WI38 (cell line): ENCODE results near the gene LAMA1.

Experiments
- H3K4me3 ChIP-seq: 2 replicates; pipeline ENCODE4 v1.5.1; 2011; ENCODE audit warnings: low read depth, mild to moderate bottlenecking, control low read depth, low read length
- TF ChIP-seq, protein P1 (sequence below): IDR thresholded peaks from 2 replicates; pipeline ENCODE4 v1.5.1; 2012; ENCODE audit warnings: low read depth, mild to moderate bottlenecking, control low read depth, low read length

LAMA1 gene, protein sequence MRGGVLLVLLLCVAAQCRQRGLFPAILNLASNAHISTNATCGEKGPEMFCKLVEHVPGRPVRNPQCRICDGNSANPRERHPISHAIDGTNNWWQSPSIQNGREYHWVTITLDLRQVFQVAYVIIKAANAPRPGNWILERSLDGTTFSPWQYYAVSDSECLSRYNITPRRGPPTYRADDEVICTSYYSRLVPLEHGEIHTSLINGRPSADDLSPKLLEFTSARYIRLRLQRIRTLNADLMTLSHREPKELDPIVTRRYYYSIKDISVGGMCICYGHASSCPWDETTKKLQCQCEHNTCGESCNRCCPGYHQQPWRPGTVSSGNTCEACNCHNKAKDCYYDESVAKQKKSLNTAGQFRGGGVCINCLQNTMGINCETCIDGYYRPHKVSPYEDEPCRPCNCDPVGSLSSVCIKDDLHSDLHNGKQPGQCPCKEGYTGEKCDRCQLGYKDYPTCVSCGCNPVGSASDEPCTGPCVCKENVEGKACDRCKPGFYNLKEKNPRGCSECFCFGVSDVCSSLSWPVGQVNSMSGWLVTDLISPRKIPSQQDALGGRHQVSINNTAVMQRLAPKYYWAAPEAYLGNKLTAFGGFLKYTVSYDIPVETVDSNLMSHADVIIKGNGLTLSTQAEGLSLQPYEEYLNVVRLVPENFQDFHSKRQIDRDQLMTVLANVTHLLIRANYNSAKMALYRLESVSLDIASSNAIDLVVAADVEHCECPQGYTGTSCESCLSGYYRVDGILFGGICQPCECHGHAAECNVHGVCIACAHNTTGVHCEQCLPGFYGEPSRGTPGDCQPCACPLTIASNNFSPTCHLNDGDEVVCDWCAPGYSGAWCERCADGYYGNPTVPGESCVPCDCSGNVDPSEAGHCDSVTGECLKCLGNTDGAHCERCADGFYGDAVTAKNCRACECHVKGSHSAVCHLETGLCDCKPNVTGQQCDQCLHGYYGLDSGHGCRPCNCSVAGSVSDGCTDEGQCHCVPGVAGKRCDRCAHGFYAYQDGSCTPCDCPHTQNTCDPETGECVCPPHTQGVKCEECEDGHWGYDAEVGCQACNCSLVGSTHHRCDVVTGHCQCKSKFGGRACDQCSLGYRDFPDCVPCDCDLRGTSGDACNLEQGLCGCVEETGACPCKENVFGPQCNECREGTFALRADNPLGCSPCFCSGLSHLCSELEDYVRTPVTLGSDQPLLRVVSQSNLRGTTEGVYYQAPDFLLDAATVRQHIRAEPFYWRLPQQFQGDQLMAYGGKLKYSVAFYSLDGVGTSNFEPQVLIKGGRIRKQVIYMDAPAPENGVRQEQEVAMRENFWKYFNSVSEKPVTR (N-terminal part only)

DNA sequence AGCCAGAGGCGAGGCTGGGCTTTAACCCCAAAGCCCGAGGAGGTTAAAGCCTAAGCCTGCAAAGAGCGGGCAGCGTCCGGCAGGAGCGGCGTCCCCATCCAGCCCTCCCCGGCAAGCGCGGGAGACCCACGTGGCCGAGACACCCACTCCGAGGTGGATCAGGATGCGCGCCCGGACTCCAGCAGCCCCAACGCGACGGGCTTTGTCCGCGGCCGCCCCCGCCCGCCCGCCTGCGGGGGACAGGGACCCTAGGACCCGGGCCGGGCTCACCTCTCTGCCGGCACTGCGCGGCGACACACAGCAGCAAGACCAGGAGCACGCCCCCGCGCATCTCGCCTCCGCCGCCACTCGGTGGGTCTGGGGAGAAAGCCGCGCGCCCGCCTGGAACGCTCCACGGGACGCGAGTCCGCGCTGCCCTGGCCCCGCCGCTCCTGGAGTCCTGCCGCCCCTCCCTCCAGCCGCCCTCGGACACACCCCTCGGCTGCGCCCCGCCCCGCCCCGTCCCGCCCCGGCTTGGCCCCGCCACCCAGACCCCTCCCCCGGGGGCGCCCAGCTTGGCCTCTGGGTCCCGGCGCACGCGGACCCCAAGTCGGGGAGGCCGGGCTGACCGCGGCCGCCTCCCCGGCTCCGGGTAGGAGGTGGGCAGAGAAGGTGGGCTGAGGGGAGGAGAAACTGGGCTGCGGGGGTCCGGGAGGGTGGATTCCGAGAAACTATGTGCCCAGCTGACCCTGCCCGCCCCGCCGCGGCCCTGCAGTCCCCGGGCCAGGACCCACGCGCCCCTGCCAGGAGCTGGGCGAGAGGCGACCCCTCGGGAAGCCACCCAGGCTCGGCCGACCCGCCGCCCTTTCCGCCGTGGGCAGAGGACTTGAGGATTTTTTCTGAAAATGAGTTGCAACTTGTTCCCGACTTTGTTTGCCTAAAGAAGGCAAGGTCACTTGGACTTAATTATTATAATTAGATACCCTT is at the start of gene LAMA1:
TSS of gene LAMA1 (minus strand) at position 408 of the 966 bp plus-strand sequence. CDS start at position 331, 77 bp downstream.
- H3K4me3 ChIP-seq: peak within 1 kb of the TSS; percentile 57

GRCh38 chr18:7165846-7166393 is 48.3 kb upstream of the LAMA1 start:
- H3K4me3 ChIP-seq: no peak overlapping the region
- TF ChIP-seq, protein P1, sequence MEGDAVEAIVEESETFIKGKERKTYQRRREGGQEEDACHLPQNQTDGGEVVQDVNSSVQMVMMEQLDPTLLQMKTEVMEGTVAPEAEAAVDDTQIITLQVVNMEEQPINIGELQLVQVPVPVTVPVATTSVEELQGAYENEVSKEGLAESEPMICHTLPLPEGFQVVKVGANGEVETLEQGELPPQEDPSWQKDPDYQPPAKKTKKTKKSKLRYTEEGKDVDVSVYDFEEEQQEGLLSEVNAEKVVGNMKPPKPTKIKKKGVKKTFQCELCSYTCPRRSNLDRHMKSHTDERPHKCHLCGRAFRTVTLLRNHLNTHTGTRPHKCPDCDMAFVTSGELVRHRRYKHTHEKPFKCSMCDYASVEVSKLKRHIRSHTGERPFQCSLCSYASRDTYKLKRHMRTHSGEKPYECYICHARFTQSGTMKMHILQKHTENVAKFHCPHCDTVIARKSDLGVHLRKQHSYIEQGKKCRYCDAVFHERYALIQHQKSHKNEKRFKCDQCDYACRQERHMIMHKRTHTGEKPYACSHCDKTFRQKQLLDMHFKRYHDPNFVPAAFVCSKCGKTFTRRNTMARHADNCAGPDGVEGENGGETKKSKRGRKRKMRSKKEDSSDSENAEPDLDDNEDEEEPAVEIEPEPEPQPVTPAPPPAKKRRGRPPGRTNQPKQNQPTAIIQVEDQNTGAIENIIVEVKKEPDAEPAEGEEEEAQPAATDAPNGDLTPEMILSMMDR: no peak

More for the DNA sequence above, at the start of gene LAMA1:
- TF ChIP-seq, protein P1: no peak

DNA sequence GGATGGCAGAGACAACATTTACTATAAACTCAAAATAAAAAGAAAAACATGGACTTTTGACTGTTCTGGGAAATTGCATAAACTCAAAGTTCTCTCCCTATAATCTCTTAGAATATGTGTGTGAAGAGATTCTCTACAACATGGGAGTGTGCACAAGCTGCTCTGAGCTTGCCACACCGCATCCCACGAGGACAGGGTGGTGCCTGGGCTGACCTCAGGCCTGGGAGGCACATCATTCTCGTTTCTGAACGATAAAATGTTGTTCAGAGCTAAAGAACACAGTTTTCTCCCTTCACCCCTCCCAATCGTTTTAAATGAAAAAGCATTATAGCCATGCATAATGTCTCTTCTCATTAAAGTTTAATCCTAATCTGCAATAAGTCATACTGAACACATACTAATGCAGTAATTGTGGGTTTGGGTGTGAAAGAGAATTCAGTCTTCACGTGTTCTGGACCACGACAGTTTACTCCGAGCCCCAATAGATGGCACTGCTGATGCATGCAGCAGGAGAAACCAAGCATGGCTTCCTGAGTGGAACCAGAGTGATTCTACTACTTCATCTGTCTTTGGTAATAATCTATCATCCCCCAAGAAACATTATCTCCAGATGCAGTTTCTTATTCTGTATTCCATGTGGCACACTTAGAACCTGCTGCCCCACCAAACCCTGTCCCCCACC is 46.9 kb upstream of the LAMA1 start:
- TF ChIP-seq, protein P1: peak; percentile 38
- no peak overlapping the region for H3K4me3 ChIP-seq

GRCh38 chr18:7158216-7158615 is 40.6 kb upstream of the LAMA1 start:
- H3K4me3 ChIP-seq: no peak overlapping the region
- TF ChIP-seq, protein P1: no peak

GRCh38 chr18:7157760-7158159 is 40.2 kb upstream of the LAMA1 start:
- TF ChIP-seq, protein P1: no peak

More at GRCh38 chr18:7157760-7158159, 40.2 kb upstream of the LAMA1 start:
- no peak overlapping the region for H3K4me3 ChIP-seq
